Body of pancreas (tissue), 4 donors: Measurements from ENCODE around the gene TSC22D2.

Experiments
- CTCF ChIP-seq, 7 experiments: fragments of 450-650 bp in 4 of 7; fragments of 200-600 bp in 3 of 7; sonication (generic) in 3 of 7; IDR thresholded peaks; one replicate each; pipeline ENCODE4 v1.5.1; 2016 to 2019; ENCODE audit warnings: antibody characterized with exemption in 7 of 7
- POLR2A ChIP-seq, 3 donors: fragments of 450-650 bp; IDR thresholded peaks; one replicate each; pipeline ENCODE4 v1.6.1; 2016; ENCODE audit warnings: antibody characterized with exemption in 3 of 3, mild to moderate bottlenecking in 2 of 3

- TF ChIP-seq CTCF (IDR thresholded peaks at IDR 0.05), result no peak
- no peak for TF ChIP-seq POLR2A (IDR thresholded peaks at IDR 0.05)
Observed at GRCh38 chr3:150426292-150426691, 18.2 kb downstream of the TSC22D2 start.
